Lower lobe of right lung (tissue), 2 donors: ENCODE measurements around the gene STRIP2. TPM values are rescaled to one million over a fixed set of nuclear protein-coding genes. Genes with fewer than 3 reads are reported as not detected.

Experiments
- ATAC-seq, 2 donors: fragments of 200-7000 bp; cut with Tn5 transposase; one replicate each; pipeline ENCODE4 v1.9.1; 2020 to 2022; ENCODE audit warnings: mild to moderate bottlenecking in 2 of 2, moderate library complexity in 2 of 2
- DNase-seq: peaks from one replicate; pipeline ENCODE4 v3.0.0-alpha.2; 2020
- H3K27ac ChIP-seq: fragments of 200-600 bp; one replicate; pipeline ENCODE4 v1.8.0; 2022
- H3K27me3 ChIP-seq: fragments of 200-600 bp; one replicate; pipeline ENCODE4 v1.8.0; 2022; ENCODE audit warnings: low read depth
- H3K36me3 ChIP-seq: fragments of 200-600 bp; one replicate; pipeline ENCODE4 v1.8.0; 2022; ENCODE audit warnings: mild to moderate bottlenecking
- H3K4me1 ChIP-seq: fragments of 200-600 bp; one replicate; pipeline ENCODE4 v1.8.0; 2022
- H3K4me3 ChIP-seq: fragments of 200-600 bp; one replicate; pipeline ENCODE4 v1.8.0; 2022; ENCODE audit warnings: mild to moderate bottlenecking
- H3K9me3 ChIP-seq: fragments of 200-600 bp; one replicate; pipeline ENCODE4 v1.8.0; 2022
- CTCF ChIP-seq: fragments of 200-600 bp; IDR thresholded peaks from one replicate; pipeline ENCODE4 v1.8.0; 2022; ENCODE audit warnings: antibody characterized with exemption, mild to moderate bottlenecking
- intact Hi-C: fragments of 100-400 bp; cut with DNase I; formaldehyde crosslinking; loops from one replicate; pipeline ENCODE4 v1.11.0; 2022
- total RNA-seq: library from RNA; stranded (reverse); fragmentation: NEBNext Ultra II Directional; extraction: Animal tissue kit (Norgen Biotek cat#: 25700); gene quantifications from one replicate; pipeline ENCODE4 v1.2.1, GENCODE V29; 2021
- donor health status: DM: no; HTN: yes; CAD: no; lungs with severe emphysema.

Gene STRIP2
- total RNA-seq, 1 donor from 2014 or later: 1.3 TPM

DNA sequence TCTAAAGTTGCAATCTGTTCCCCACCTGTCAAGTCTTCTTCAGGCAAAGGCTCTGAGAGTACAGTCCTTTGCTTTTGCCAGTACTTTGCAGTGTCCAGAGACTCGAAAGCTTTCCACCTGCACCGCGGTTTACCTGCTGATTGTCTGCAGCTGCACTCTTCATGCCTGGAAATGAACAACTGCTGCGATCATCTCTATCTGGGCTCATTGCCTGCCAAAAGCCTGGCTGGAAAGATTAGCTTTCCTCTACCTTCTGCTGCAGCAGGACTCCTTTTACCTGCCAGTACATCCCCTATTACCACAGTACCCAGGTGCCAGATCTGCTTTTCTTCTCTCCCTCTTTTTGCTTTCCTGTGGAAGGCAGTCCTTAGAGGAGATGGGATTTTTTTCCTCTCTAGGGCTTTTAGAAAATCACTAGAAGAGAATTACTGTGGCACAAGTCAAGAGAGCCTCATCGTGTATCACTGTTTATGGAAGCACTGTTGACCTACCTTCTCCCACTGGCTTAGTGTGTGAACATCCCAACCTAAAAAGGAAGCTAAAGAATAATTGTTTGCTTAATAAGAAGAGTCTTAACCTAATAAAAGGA is 2.2 kb downstream of the STRIP2 start:
- peaks cover 10% of the 10 kb centered on the region for H3K27me3 ChIP-seq
- H3K4me3 ChIP-seq: no peak overlapping the region
- no peak overlapping the region for H3K27ac ChIP-seq
- TF ChIP-seq CTCF: no peak
- peaks cover 17% of the 10 kb centered on the region for H3K4me1 ChIP-seq
- H3K9me3 ChIP-seq: no peaks in the 10 kb centered on the region
- intact Hi-C loops: no loop called here
- ATAC-seq (no peak), DNase-seq (no peak)
- no peaks in the 10 kb centered on the region for H3K36me3 ChIP-seq

GRCh38 chr7:129437190-129437589 is 3.0 kb downstream of the STRIP2 start:
- TF ChIP-seq CTCF: no peak
- Histone ChIP-seq H3K4me3 (no peak overlapping the region), H3K27me3 (peaks cover 10% of the 10 kb centered on the region), H3K9me3 (no peaks in the 10 kb centered on the region), H3K36me3 (no peaks in the 10 kb centered on the region), H3K4me1 (peaks cover 17% of the 10 kb centered on the region), H3K27ac (no peak overlapping the region)
- no peak for DNase-seq
- no peak for ATAC-seq
- intact Hi-C loops: no loop called here

DNA sequence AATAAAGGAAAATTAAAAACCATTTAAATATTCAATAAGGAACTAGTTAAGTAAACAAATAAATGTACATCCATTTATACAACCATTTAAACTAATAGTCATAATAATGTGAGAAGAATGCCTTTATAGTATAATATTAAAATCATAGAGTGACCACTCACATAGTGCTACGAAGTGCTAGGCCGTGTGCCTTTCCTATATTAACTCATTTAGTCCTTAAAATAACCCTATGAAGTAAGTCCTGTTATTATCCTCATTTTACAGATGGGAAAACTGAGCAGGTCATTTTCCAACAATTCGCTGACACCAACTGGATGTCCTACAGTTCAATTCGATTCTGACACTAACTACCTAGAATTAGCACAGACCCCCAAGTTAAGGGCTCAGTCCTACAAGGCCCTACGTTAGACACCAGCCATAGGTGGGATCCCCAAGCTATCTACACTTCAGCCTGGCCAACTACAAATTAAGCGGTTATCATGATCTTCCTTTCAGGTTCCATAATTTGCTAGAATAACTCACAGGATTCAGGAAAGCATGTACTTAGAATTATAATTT is 4.1 kb downstream of the STRIP2 start:
- Histone ChIP-seq H3K4me1 (peaks cover 14% of the 10 kb centered on the region), H3K4me3 (no peak overlapping the region), H3K27ac (no peak overlapping the region), H3K36me3 (no peaks in the 10 kb centered on the region), H3K9me3 (no peaks in the 10 kb centered on the region), H3K27me3 (peaks cover 10% of the 10 kb centered on the region)
- DNase-seq (no peak), ATAC-seq (no peak)
- intact Hi-C loops: no loop called here
- no peak for TF ChIP-seq CTCF

- Histone ChIP-seq H3K4me3 (no peak overlapping the region), H3K27ac (no peak overlapping the region), H3K36me3 (no peaks in the 10 kb centered on the region), H3K9me3 (no peaks in the 10 kb centered on the region), H3K27me3 (peaks cover 10% of the 10 kb centered on the region), H3K4me1 (peaks cover 10% of the 10 kb centered on the region)
- DNase-seq: no peak
- intact Hi-C loops: no loop called here
- ATAC-seq: no peak
- TF ChIP-seq CTCF: no peak
Measured at GRCh38 chr7:129438839-129439651, 4.8 kb downstream of the STRIP2 start.

GRCh38 chr7:129439963-129440625 is 5.9 kb downstream of the STRIP2 start:
- H3K27me3 ChIP-seq: peaks cover 4% of the 10 kb centered on the region
- DNase-seq (no peak), ATAC-seq (no peak)
- no peak overlapping the region for H3K27ac ChIP-seq
- no peaks in the 10 kb centered on the region for H3K36me3 ChIP-seq
- peaks cover 3% of the 10 kb centered on the region for H3K4me1 ChIP-seq
- H3K9me3 ChIP-seq: no peaks in the 10 kb centered on the region
- intact Hi-C loops: no loop called here
- no peak overlapping the region for H3K4me3 ChIP-seq
- no peak for TF ChIP-seq CTCF
